GM12872 (cell line): ENCODE data around the gene PRDM16.

Experiments
- TF ChIP-seq, protein P1 (sequence below): IDR thresholded peaks from 3 replicates; pipeline ENCODE4 v1.5.1; 2011; ENCODE audit warnings: low read depth, mild to moderate bottlenecking, low read length, moderate library complexity; ENCODE audit not compliant: insufficient read depth

PRDM16 gene

DNA sequence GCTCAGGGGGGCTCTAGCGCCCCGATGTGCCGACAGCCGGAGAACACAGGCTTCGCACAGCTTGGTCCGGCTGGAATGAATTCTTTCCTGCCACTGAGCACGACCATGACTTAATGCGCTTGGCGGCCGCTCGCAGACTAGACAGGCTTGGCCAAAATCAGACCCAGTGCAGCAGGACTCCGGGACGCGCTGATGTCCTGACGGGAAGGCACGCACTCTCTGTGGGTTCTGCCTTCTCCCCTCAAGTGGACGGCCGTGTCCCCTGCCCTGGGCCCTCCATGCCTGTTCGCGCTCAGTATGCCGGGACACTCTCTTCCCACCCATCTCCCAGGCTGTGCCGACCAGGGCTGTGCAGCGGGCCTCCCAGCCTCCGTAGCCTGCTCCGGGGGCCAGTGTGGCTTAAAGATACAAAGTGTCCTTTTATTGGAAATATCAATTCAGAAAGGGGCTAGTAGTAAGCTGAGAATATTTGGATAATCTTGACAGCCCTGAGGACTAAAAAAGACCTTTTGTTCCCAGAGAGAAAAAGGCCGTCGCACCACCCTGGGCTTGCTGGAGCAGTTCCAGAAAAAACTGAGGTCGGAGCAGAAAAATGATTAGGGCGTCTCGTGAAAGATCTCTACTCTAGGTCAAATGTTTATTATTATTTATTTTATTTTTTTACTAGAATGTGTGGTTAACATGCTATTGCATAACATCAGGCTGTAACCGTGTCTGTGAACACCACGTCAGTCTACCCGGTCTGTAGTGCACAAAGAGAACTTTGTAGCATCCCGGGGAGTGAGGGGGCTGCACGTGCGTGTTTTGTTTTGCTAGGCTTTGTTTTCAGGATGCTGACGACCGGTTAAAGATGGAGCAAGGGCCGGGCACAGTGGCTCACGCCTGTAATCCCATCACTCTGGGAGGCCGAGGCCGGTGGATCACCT is 297.4 kb downstream of the PRDM16 start:
- TF ChIP-seq, protein P1, sequence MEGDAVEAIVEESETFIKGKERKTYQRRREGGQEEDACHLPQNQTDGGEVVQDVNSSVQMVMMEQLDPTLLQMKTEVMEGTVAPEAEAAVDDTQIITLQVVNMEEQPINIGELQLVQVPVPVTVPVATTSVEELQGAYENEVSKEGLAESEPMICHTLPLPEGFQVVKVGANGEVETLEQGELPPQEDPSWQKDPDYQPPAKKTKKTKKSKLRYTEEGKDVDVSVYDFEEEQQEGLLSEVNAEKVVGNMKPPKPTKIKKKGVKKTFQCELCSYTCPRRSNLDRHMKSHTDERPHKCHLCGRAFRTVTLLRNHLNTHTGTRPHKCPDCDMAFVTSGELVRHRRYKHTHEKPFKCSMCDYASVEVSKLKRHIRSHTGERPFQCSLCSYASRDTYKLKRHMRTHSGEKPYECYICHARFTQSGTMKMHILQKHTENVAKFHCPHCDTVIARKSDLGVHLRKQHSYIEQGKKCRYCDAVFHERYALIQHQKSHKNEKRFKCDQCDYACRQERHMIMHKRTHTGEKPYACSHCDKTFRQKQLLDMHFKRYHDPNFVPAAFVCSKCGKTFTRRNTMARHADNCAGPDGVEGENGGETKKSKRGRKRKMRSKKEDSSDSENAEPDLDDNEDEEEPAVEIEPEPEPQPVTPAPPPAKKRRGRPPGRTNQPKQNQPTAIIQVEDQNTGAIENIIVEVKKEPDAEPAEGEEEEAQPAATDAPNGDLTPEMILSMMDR: no peak

GRCh38 chr1:3367376-3367775 is 298.4 kb downstream of the PRDM16 start:
- TF ChIP-seq, protein P1: no peak

DNA sequence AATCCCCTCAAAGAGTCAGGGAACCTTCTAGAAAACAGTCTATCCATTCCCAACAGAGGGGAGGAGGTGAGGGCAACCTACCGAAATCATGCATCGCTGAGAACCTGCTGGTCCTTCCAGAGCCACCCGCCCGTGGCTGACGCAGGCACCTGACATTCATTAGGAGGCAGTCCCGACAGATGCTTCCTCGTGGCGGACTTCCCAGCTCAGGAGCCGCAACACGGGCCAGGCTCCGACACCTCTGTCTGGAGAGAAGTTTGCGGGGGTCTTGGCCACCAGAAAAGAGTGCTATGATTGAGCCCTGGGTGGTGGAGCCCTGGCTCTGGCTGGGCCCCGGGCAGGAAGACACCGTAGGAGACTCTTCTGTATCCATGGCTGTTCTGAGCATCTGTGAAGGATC is 299.1 kb downstream of the PRDM16 start:
- TF ChIP-seq, protein P1: no peak

DNA sequence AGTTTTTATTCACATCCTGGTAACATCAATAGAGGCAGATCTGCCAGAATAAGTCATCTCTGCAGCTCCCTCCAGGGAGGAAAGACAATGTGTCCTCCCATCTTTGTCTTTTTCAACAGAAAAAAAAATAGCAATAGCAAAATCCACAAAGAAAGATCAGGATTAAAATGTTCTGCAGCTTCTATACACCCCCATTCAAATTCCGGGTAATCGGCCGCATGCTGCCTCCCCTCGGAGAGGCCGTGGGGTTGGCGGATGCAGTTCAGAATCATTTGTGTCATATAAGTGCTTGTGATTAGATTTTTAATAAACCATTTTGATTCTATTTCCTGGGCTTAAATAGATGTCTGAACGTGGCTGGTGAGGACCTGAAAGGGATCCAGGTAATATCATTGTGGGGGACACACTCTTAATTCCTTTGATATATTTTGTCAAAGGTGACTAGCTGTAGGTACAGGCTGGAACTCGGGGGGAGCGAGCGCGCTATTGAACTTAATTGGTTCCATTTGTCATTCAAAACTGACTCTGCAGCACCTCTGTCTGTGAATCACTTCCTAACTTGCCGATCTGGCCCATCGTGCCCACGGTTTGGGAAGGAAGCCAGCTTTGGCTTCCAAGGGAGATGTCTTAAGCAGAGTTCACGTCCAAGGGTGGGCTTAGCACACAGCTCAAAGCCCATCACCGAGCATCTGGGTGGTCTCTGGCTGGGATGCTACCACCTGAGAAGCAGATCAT is 299.9 kb downstream of the PRDM16 start:
- TF ChIP-seq, protein P1: no peak

GRCh38 chr1:3369446-3370076 is 300.6 kb downstream of the PRDM16 start:
- TF ChIP-seq, protein P1: no peak

DNA sequence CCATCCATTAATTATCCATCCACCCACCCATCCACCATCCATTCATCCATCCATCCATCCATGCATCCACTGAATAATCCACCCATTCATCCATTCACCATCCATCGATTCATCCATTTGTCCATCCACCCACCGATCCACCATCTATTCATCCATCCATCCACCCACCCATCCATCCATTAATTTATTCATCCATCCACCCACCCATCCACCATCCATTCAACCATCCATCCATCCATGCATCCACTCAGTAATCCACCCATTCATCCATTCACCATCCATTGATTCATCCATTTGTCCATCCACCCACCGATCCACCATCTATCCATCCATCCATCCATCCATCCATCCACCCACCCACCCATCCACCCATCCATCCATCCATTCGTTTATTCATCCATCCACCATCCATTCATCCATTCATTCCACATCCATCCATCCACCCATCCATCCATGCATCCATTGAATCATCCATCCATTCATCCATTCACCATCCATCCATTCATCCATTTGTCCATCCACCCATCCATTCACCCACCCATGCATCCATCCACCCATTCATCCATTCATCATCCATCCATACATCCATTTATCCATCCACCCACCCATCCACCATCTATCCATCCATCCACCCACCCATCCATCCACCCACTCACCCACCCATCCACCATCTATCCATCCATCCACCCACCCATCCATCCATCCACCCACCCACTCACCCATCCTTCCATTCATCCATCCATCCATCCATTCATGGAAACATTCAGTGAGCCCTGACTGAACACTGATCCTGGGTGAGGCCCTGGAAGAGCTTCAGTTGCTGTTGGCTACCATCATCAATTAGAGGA is 302.1 kb downstream of the PRDM16 start:
- TF ChIP-seq, protein P1: no peak

GRCh38 chr1:3372317-3372716 is 303.3 kb downstream of the PRDM16 start:
- TF ChIP-seq, protein P1: no peak
